NB4 (cell line): ENCODE data around the gene FBL.
"Not testable (repeated sequence)": the region's sequence is repeated elsewhere in the genome, so short reads cannot be mapped to it uniquely, and the experiment has no call there.

Source experiments
- DNase-seq: peaks from one replicate; pipeline ENCODE4 v3.0.0; 2010; ENCODE audit warnings: low read depth
- H3K4me3 ChIP-seq: one replicate; pipeline ENCODE4 v1.5.1; 2011; ENCODE audit warnings: mild to moderate bottlenecking, low read depth, low read length, moderate library complexity
- MAX ChIP-seq: IDR thresholded peaks from 2 replicates; pipeline ENCODE4 v1.6.1; 2011; ENCODE audit warnings: low read depth, low read length
- MYC ChIP-seq: IDR thresholded peaks from 2 replicates; pipeline ENCODE4 v1.6.1; 2011; ENCODE audit warnings: low read depth, low read length
- POLR2A ChIP-seq: IDR thresholded peaks from 2 replicates; pipeline ENCODE4 v1.6.1; 2011; ENCODE audit warnings: mild to moderate bottlenecking; ENCODE audit not compliant: insufficient read length; ENCODE audit errors: extremely low read depth
- TF ChIP-seq, protein P1 (sequence below): IDR thresholded peaks from one replicate; pipeline ENCODE4 v1.5.1; 2012; ENCODE audit warnings: low read depth, low read length

FBL gene

DNA sequence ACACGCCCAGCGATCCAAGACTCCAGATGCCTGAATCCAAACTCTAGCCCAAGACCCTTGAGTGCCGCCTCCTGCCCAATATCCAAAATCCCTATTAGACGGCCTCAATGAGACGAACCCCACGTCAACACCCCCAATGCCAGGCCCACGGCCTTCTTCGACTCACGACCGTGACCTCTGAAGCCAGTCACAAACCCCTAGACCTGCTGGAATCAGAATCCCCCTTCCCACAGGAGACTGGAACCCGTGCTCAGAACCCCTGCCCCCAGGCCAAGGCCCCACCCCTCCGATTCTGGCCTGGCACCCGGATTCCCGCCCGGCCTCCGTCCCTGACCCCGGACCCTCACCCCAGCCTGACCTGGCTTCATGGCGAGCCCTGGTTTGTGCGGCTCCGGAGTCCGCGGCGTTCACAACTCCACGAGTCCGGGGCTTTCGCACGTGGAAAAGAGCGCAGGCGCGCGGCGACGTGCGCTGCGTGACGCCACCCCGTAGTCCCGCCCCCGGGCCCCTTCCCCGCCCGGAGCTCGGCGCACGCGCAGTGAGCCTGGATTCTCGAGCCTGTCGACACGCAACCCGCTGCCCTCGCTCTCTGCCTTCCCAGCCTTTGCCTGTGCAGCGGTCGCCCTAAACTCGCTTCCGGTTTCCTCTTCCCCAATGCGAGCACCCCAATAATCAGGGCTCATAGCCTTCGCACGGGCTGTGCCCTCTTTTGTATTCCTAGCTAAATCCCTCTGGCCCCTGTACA is at the start of gene FBL:
FBL (minus strand) TSS at position 447 of the 745 bp plus-strand sequence; CDS start at position 368, 79 bp downstream.
- peak within 1 kb of the TSS; percentile 92 for H3K4me3 ChIP-seq
- DNase-seq, result peak; percentile 88
- TF ChIP-seq MYC, result peak; percentile 94
- TF ChIP-seq, protein P1, sequence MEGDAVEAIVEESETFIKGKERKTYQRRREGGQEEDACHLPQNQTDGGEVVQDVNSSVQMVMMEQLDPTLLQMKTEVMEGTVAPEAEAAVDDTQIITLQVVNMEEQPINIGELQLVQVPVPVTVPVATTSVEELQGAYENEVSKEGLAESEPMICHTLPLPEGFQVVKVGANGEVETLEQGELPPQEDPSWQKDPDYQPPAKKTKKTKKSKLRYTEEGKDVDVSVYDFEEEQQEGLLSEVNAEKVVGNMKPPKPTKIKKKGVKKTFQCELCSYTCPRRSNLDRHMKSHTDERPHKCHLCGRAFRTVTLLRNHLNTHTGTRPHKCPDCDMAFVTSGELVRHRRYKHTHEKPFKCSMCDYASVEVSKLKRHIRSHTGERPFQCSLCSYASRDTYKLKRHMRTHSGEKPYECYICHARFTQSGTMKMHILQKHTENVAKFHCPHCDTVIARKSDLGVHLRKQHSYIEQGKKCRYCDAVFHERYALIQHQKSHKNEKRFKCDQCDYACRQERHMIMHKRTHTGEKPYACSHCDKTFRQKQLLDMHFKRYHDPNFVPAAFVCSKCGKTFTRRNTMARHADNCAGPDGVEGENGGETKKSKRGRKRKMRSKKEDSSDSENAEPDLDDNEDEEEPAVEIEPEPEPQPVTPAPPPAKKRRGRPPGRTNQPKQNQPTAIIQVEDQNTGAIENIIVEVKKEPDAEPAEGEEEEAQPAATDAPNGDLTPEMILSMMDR, result no peak
- TF ChIP-seq POLR2A, result peak; percentile 87
- peak; percentile 95 for TF ChIP-seq MAX

GRCh38 chr19:39895096-39895495 is 48.9 kb upstream of the FBL start:
- not testable (repeated sequence) for H3K4me3 ChIP-seq, DNase-seq

DNA sequence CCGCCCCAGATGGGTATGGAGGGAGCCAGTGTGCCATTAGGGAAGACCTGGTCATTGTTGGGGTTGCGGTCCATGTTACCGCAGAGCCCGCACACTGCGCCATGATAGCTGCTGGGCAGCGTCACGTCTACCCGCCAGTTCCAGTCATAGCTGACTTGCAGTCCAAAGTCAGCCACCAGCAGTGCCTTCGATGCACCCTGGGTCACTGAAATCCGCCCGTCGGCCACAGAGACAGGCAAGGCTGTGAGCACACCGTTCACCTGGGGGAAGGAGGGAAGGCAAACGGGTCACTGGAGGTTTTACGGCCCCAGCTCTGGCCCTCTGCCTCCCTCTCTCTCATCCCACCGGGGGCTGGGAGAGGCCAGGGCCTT is 48.0 kb upstream of the FBL start:
- H3K4me3 ChIP-seq, DNase-seq: not testable (repeated sequence)

DNA sequence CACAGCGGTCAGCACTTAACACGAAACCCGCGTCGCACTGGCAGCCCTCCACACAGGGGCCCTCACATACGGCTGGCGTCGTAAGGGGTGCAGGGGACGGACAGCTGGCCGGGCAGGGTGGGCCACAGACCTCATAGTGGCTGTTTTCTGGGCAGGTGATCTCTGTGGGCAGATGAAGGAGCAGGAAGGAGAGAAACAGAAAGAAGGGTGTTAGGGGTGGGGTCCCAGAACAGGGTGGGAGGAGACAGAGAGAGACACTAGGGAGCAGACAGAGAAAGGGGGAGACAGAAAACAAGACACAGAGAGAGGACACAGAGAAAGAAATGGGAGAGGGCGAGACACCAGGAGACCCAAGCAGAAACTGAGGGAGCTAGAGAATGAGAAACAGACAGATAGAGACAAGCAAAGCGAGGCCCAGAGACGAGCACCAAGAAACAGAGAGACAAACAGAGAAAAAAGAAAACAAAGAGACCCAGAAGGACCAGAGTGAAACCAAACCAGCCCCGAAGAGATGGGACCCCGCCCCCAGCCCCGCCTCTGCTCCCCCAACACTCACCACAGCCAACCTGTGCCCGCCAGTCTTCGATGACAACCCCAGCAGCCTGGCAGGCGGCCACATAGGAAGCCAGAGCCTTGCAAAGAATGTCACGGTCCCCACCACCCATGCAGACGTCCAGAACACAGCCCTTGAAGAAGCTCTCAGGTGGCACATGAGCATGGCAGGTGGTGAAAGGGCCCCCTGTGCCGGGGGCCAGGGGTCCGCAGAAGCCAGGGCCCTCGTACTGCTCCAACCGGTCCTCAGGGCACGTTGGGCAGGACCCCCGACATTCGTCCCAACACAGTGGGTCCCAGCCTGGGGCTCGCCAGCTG is 47.4 kb upstream of the FBL start:
- not testable (repeated sequence) for DNase-seq

DNA sequence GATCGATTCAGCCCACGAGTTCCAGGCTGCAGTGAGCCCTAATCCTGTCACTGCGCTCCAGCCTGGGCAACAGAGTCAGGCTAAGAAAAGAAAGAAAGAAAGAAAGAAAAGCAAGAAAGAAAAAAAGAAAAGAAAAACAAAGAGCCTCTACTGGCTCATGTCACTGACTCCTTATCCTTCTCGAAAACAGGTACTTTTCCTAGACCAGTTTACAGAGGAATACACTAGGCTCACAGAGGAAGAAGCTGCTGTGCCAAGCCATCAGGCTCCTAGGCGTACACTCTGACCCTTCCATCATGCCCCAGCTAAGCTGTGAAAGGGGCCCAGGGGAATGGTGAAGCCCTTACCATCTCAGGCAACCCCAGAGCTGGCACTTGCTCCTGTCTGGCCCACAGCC is 46.3 kb upstream of the FBL start:
- not testable (repeated sequence) for H3K4me3 ChIP-seq, DNase-seq

More for the DNA sequence above, 47.4 kb upstream of the FBL start:
- H3K4me3 ChIP-seq, result not testable (repeated sequence)

DNA sequence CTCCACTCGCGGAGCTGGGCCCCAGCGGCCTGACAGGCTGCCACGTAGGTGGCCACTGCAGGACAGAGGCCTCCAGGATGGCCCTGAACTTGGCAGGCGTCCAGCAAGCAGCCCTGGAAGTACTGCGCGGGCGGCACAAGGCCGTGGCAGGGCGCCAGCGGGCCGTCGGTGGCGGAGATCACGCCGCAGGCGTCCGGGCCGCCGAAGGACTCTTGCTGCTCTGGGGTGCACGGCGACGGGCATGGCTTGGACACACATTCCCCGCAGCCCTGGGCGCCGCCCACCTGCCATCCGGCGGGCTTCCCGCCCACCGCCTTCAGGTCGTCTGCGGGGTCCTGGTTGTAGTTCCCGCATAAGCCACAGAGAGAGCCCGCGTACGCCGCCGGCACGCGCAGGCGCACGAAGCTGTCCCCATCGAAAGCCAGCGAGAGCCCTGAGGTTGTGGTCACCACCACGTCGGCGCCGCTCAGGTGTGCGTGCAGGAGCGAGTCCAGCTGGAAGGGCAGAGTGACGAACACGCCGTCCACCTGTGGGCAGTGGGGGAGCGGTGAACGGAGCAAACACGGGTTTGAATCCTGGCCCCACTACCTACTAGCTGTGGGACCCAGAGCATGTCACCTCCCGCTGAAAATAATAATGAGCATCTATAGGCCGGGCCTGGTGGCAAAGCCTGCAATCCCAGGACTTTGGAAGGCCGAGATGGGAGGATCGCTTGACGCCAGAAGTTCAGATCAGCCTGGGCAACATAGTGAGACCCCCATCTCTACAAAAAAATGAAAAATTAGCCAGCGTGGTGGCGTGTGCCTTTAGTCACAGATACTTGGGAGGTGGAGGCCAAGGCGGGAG is 45.7 kb upstream of the FBL start:
- not testable (repeated sequence) for H3K4me3 ChIP-seq, DNase-seq

- no peak for DNase-seq
- no peak overlapping the region for H3K4me3 ChIP-seq
- TF ChIP-seq MYC (no peak), POLR2A (no peak), MAX (no peak)
- TF ChIP-seq, protein P1, result no peak
Observed at GRCh38 chr19:39890755-39891551, 44.8 kb upstream of the FBL start.

- DNase-seq, H3K4me3 ChIP-seq: not testable (repeated sequence)
Observed at GRCh38 chr19:39889872-39890754, 43.9 kb upstream of the FBL start.

- H3K4me3 ChIP-seq, DNase-seq: not testable (repeated sequence)
Observed at GRCh38 chr19:39887456-39887951, 41.3 kb upstream of the FBL start.

DNA sequence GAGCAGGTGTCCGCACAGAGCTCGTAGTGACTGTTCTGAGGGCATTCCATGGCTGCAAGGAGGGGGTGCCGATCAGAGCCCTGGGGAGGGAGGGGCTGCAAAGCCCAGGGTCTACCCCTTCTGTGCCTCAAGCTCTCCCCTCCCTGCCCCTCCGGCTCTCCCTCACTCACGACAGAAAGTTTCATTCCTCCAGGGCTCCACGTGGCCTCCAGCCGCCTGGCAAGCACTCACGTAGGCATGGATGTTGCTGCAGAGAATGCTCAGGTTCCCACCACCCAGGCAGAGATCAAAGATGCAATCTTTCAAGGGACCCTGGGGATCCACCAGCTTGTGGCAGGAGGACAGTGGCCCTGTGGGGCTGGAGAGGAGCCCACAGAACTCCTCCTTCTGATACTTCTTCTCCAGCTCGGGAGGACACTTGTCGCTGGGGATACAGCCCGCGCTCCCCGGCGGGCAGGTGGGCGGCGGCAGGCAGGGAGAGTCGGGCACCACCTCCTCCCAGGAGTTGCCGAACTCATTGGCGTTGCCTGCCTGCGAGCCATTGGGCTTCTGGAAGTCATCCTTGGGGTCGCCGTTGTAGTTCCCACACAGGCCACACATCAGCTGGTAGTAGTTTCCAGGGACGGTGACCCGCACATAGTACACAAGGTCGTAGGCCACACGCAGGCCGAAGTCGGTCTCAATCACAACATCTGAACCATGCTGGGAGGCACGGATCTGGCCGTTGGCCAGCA is 39.8 kb upstream of the FBL start:
- H3K4me3 ChIP-seq, DNase-seq: not testable (repeated sequence)

GRCh38 chr19:39884721-39885120 is 38.5 kb upstream of the FBL start:
- not testable (repeated sequence) for DNase-seq

GRCh38 chr19:39882645-39883044 is 36.5 kb upstream of the FBL start:
- DNase-seq, H3K4me3 ChIP-seq: not testable (repeated sequence)

More at GRCh38 chr19:39884721-39885120, 38.5 kb upstream of the FBL start:
- H3K4me3 ChIP-seq, result not testable (repeated sequence)
